C4-2B (cell line): Measurements from ENCODE around the gene PUSL1.

Experiments
- H3K27ac ChIP-seq: fragments of 450-650 bp; 2 replicates; pipeline ENCODE4 v1.5.1; 2017
- CTCF ChIP-seq: fragments of 450-650 bp; conservative IDR thresholded peaks from 2 replicates; pipeline ENCODE4 v1.5.1; 2017; ENCODE audit warnings: mild to moderate bottlenecking
- ZFX ChIP-seq: fragments of 450-650 bp; IDR thresholded peaks from 2 replicates; pipeline ENCODE4 v1.6.1; 2017

Gene PUSL1

GRCh38 chr1:1335283-1335682 lies 26.9 kb downstream of the PUSL1 start:
- TF ChIP-seq ZFX, result no peak
- no peak for TF ChIP-seq CTCF
- H3K27ac ChIP-seq, result no peak overlapping the region

GRCh38 chr1:1335792-1336248 lies 27.4 kb downstream of the PUSL1 start:
- TF ChIP-seq CTCF, result no peak
- no peak for TF ChIP-seq ZFX
- H3K27ac ChIP-seq, result no peak overlapping the region

- TF ChIP-seq CTCF, result no peak
- no peak for TF ChIP-seq ZFX
Measured at GRCh38 chr1:1336446-1336845, 28.0 kb downstream of the PUSL1 start.

GRCh38 chr1:1336931-1337792 lies 28.8 kb downstream of the PUSL1 start:
- TF ChIP-seq CTCF, result no peak
- no peak for TF ChIP-seq ZFX
- no peak overlapping the region for H3K27ac ChIP-seq

More at GRCh38 chr1:1336446-1336845, 28.0 kb downstream of the PUSL1 start:
- H3K27ac ChIP-seq, result no peak overlapping the region

GRCh38 chr1:1337793-1338147 lies 29.4 kb downstream of the PUSL1 start:
- no peak for TF ChIP-seq ZFX
- no peak for TF ChIP-seq CTCF
- H3K27ac ChIP-seq, result no peak overlapping the region

GRCh38 chr1:1338278-1338677 lies 29.9 kb downstream of the PUSL1 start:
- no peak for TF ChIP-seq ZFX
- no peak for TF ChIP-seq CTCF
- no peak overlapping the region for H3K27ac ChIP-seq

GRCh38 chr1:1340185-1340584 lies 31.8 kb downstream of the PUSL1 start:
- TF ChIP-seq CTCF, result no peak
- no peak for TF ChIP-seq ZFX
- H3K27ac ChIP-seq, result no peak overlapping the region
